Prostate gland (tissue), 2 donors: ENCODE measurements around the gene SAFB.

Experiments used
- POLR2AphosphoS5 ChIP-seq: sonication (generic); formaldehyde crosslinking; IDR thresholded peaks from one replicate; pipeline ENCODE4 v1.6.1; 2017; ENCODE audit warnings: antibody characterized with exemption
- TF ChIP-seq, protein P1 (sequence below), 4 experiments: fragments of 200-600 bp in 2 of 4; fragments of 450-650 bp in 2 of 4; sonication (generic) in 2 of 4; IDR thresholded peaks; 1 replicate in 3 of 4; 2 replicates in 1 of 4; pipeline ENCODE4 v1.5.1; 2016 to 2019; ENCODE audit warnings: antibody characterized with exemption in 4 of 4, mild to moderate bottlenecking in 2 of 4, moderate library complexity in 2 of 4

DNA sequence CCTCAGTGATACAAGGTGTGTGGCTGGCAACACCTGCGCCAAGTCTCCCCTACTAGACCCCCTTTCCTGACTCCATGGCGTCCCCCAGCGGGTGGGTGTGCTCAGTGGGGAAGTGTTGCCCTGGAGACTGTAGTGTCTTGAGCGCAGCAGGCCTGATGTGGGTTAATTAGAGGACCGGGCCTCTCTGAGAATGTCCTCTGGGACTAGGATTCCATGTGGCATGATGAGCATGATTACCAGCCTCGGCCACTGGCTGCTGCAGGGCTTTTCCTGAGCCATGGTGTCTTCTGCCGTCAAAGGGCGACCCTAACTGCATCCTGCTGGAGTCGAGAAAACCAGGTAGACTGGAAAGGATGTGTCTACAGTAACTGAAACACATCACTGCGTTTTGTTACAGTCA lies 29.4 kb downstream of the SAFB start:
- TF ChIP-seq, protein P1, sequence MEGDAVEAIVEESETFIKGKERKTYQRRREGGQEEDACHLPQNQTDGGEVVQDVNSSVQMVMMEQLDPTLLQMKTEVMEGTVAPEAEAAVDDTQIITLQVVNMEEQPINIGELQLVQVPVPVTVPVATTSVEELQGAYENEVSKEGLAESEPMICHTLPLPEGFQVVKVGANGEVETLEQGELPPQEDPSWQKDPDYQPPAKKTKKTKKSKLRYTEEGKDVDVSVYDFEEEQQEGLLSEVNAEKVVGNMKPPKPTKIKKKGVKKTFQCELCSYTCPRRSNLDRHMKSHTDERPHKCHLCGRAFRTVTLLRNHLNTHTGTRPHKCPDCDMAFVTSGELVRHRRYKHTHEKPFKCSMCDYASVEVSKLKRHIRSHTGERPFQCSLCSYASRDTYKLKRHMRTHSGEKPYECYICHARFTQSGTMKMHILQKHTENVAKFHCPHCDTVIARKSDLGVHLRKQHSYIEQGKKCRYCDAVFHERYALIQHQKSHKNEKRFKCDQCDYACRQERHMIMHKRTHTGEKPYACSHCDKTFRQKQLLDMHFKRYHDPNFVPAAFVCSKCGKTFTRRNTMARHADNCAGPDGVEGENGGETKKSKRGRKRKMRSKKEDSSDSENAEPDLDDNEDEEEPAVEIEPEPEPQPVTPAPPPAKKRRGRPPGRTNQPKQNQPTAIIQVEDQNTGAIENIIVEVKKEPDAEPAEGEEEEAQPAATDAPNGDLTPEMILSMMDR (IDR thresholded peaks at IDR 0.05): no peak
- no peak for TF ChIP-seq POLR2AphosphoS5
